Activated CD8-positive, alpha-beta memory T cell treated with anti-CD3 and anti-CD28 coated beads, Interleukin-2, amount 50 U/mL, for 1 hour (primary cell): ENCODE results near the gene TMCC1.
"Not testable (repeated sequence)": the region's sequence is repeated elsewhere in the genome, so short reads cannot be mapped to it uniquely, and the experiment has no call there.

Source experiments
- DNase-seq: peaks from one replicate; pipeline ENCODE4 v3.0.0-alpha.2; 2020; ENCODE audit errors: extremely low read depth

Gene TMCC1

DNA sequence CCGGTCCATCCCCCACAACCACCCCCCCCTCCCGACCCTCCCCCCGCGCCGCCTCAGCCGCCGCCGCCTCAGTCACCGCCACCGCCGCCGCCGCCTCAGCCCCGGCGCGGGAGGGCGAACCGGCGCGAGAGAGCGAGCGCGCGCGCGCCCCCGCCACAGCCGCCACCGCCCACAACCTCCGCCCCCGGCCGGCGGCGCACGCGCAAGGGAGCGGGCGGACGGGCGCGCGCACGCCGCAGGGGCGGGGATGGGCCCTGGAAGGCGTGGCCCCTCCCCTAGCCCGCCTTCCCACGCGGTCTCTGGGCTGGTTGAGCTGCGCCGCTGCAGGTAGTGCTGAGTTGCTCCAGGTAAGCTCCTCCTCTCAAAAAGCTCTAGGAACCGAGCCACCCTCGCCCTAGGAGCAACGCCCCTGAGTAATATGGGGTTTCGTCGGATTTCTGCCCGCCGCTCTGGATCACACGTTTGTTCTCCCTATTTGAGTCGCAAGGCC is at the start of gene TMCC1:
TMCC1 (minus strand) TSS at position 131 of the 490 bp plus-strand sequence.
- peak; percentile 63 for DNase-seq

GRCh38 chr3:129943020-129943419 is 49.5 kb upstream of the TMCC1 start:
- DNase-seq = no peak

DNA sequence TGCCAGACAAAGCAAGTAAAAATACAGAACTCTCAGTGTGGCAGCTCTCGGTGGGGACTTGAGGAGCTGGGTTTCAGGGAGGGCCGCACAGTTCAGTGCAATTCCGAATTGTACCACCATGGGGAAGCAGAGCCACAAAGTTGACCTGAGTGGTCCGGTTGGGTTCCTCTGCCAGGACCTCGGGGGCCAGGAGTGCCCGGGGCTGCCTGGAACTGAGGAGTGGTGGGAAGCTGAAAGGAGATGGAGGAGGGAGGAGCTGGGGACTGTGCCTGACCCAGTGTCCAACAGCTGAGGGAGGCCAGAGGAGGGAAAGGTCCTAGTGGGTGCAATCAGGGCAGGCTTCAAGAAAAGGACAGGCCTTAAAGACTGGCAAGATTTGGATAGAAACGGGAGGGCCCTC is 48.8 kb upstream of the TMCC1 start:
- DNase-seq = no peak

DNA sequence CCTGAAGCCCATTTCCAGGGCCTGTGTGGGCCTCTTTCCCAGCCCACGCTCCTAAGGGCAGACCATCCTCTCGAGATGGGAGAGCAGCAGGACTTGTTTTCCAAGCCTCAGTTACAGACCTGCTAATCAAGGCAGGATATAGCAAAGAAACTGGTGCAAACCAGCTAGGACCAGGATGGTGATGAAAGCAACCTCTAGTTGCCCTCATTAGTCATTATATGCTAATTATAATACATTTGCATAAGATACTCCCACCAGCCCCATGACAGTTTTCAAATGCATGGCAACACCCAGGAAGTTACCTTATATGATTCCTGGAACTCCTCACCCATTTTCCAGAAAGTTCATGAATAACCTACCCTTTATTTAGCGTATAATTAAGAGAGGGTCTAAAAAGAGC is 46.6 kb upstream of the TMCC1 start:
- no peak for DNase-seq

GRCh38 chr3:129938140-129938930 is 44.8 kb upstream of the TMCC1 start:
- DNase-seq = no peak

- no peak for DNase-seq
Measured at GRCh38 chr3:129937717-129938116, 44.2 kb upstream of the TMCC1 start.

- no peak for DNase-seq
Measured at GRCh38 chr3:129936757-129937156, 43.2 kb upstream of the TMCC1 start.

- no peak for DNase-seq
Measured at GRCh38 chr3:129934234-129935123, 41.0 kb upstream of the TMCC1 start.

GRCh38 chr3:129933471-129933870 is 40.0 kb upstream of the TMCC1 start:
- no peak for DNase-seq

- DNase-seq = no peak
Measured at GRCh38 chr3:129929383-129929782, 35.9 kb upstream of the TMCC1 start.

DNA sequence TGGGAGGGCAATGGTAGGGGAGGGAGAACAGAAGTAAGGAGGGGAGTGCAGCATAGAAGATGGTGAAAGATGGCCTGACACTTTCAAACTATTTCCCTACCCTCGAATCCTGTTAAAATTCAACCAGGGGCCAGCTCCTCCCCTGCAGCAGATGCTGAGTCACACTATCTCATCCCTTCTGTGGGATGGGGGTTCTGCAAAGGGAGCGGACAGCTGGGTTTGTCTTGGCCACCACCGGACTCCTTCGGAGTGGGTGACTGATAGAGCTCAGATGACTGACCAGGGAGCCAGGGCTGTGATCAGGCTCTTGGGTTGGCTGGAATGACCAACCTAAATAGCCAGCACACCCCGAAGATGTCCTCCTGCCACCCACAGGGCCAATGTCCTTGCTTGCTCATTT is 33.6 kb upstream of the TMCC1 start:
- no peak for DNase-seq

GRCh38 chr3:129919806-129920205 is 26.3 kb upstream of the TMCC1 start:
- DNase-seq = no peak

- no peak for DNase-seq
Measured at GRCh38 chr3:129919357-129919756, 25.8 kb upstream of the TMCC1 start.

DNA sequence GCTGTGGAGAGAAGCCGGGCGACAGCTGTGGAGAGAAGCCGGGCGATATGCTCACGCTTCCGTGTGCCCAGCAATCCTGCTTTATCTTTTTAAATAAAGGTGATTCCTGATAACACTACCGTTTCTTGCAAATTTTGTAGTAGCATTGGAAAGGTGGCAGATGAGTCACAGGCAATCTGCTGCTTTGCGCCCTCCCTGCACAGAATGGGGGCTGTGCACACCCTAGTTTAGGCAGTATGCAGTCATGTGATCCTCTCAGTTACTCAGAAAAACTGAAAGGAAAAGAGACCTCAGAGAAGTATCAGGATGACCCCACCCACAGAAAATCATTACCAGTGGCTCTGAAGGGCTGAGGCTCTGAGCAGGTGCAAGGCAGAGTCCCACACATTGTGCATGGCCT is 24.9 kb upstream of the TMCC1 start:
- no peak for DNase-seq

- DNase-seq = no peak
Measured at GRCh38 chr3:129917423-129918007, 24.0 kb upstream of the TMCC1 start.

- no peak for DNase-seq
Measured at GRCh38 chr3:129913618-129914017, 20.1 kb upstream of the TMCC1 start.

DNA sequence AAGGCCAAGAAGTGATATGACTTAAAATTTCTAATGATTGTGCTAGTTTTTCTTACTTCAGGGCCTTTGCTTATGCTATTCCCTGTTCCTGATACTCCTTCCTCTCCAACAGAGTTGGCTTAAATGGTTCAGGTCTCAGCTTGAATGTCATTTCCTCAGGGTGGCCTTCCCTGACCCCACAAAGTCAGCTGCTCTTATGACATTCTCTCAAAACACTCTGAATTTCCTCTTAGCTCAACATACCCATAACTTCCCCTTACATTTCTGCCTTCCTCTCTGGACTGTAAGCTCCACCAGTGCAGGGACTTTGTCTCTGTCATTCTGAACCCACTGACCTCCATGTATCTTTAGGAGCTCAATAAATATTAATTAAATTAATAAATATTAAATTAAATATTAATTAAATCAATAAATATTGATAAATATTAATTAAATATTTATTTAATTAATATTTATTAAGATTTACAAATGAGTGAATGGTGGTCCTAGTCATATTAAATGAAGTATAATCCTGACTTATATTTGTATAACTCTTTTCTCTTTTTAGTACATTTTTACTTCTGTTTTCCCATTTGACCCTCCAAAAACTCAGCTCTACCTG is 17.9 kb upstream of the TMCC1 start:
- no peak for DNase-seq

DNA sequence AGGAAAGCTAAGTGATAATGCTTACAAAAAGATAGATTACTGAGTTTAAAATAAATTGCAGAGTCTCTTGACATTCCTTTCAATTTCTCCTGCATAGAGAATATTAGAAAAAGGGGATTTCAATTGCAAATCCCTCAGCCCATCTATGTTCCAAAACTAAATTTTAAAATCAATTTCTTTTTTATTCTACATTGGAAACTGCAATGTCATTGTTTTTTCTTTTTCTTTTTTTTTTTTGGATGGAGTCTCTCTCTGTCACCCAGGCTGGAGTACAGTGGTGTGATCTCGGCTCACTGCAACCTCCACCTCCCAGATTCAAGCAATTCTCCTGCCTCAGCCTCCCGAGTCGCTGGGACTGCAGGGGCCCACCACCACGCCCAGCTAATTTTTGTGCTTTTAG is 15.7 kb upstream of the TMCC1 start:
- not testable (repeated sequence) for DNase-seq

DNA sequence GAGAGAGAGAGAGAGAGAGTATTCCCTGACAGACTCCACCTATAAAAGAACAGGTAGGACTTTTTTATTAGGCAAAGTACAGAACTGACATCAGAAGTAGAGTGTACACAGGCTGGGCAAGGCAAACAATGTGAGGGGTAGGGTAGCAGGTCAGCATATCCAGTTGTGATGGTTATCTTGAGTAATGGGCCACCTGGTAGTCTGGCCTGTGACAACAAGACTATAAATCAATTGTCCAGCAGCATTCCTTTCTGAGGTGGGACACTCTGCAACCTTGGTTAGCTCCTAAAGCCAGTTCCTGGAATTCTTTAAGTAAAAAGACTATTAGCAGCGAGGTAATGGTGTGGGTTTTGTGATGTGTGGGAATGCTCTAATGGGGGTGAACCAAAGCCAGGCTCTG is 14.9 kb upstream of the TMCC1 start:
- DNase-seq = no peak

DNA sequence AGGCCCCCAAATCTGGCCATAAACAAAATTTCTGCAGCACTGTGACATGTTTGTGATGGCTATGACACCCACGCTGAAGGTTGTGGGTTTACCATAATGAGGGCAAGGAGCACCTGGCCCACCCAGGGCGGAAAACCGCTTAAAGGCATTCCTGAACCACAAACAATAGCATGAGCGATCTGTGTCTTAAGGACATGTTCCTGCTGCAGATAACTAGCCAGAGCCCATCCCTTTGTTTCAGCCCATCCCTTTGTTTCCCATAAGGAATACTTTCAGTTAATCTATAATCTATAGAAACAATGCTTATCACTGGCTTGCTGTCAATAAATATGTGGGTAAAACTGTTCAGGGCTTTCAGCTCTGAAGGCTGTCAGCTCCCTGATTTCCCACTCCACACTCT is 7.8 kb upstream of the TMCC1 start:
- DNase-seq = not testable (repeated sequence)

GRCh38 chr3:129897026-129897425 is 3.5 kb upstream of the TMCC1 start:
- no peak for DNase-seq
